ENCODE results near the gene GASK1A. TPM values are rescaled to one million over a fixed set of nuclear protein-coding genes. Genes with fewer than 3 reads are reported as not detected.

The GASK1A gene
- total RNA-seq, 1 donor from 2014 or later: 5.9 TPM

GRCh38 chr3:43093006-43093405 lies 113.9 kb downstream of the GASK1A start:
- Histone ChIP-seq H3K36me3 (no peaks in the 10 kb centered on the region), H3K27me3 (ENCODE audit: low read depth) (no peaks in the 10 kb centered on the region), H3K27ac (no peak overlapping the region), H3K4me1 (peaks cover 10% of the 10 kb centered on the region), H3K4me3 (no peak overlapping the region), H3K9me3 (no peaks in the 10 kb centered on the region)
- DNase-seq (no peak), ATAC-seq (no peak)
- TF ChIP-seq CTCF (IDR thresholded peaks at IDR 0.05): no peak
- intact Hi-C loops (cut with DNase I): no loop called here

GRCh38 chr3:43093974-43094373 lies 114.9 kb downstream of the GASK1A start:
- H3K27me3 ChIP-seq (ENCODE audit: low read depth): no peaks in the 10 kb centered on the region
- no peak for TF ChIP-seq CTCF (IDR thresholded peaks at IDR 0.05)
- intact Hi-C loops (cut with DNase I): no loop called here
- no peak overlapping the region for H3K4me3 ChIP-seq
- no peak for DNase-seq
- no peaks in the 10 kb centered on the region for H3K36me3 ChIP-seq
- peaks cover 10% of the 10 kb centered on the region for H3K4me1 ChIP-seq
- H3K9me3 ChIP-seq: no peaks in the 10 kb centered on the region
- H3K27ac ChIP-seq: no peak overlapping the region
- no peak for ATAC-seq

GRCh38 chr3:43094381-43094780 lies 115.3 kb downstream of the GASK1A start:
- Histone ChIP-seq H3K36me3 (no peaks in the 10 kb centered on the region), H3K27me3 (ENCODE audit: low read depth) (no peaks in the 10 kb centered on the region), H3K9me3 (no peaks in the 10 kb centered on the region), H3K4me1 (peaks cover 10% of the 10 kb centered on the region), H3K27ac (no peak overlapping the region), H3K4me3 (no peak overlapping the region)
- ATAC-seq (no peak), DNase-seq (no peak)
- intact Hi-C loops (cut with DNase I): no loop called here
- TF ChIP-seq CTCF (IDR thresholded peaks at IDR 0.05): no peak

GRCh38 chr3:43094851-43095250 lies 115.7 kb downstream of the GASK1A start:
- DNase-seq (no peak), ATAC-seq (no peak)
- H3K27ac ChIP-seq: no peak overlapping the region
- H3K4me1 ChIP-seq: peaks cover 10% of the 10 kb centered on the region
- no peak for TF ChIP-seq CTCF (IDR thresholded peaks at IDR 0.05)
- no peaks in the 10 kb centered on the region for H3K27me3 ChIP-seq (ENCODE audit: low read depth)
- H3K36me3 ChIP-seq: no peaks in the 10 kb centered on the region
- no peaks in the 10 kb centered on the region for H3K9me3 ChIP-seq
- intact Hi-C loops (cut with DNase I): no loop called here
- no peak overlapping the region for H3K4me3 ChIP-seq

- peaks cover 7% of the 10 kb centered on the region for H3K4me1 ChIP-seq
- H3K9me3 ChIP-seq: no peaks in the 10 kb centered on the region
- H3K36me3 ChIP-seq: no peaks in the 10 kb centered on the region
- ATAC-seq: no peak
- H3K27ac ChIP-seq: no peak overlapping the region
- no peak for DNase-seq
- H3K27me3 ChIP-seq (ENCODE audit: low read depth): no peaks in the 10 kb centered on the region
- intact Hi-C loops (cut with DNase I): no loop called here
- H3K4me3 ChIP-seq: no peak overlapping the region
- TF ChIP-seq CTCF (IDR thresholded peaks at IDR 0.05): no peak
Observed at GRCh38 chr3:43095370-43095769, 116.3 kb downstream of the GASK1A start.

- TF ChIP-seq CTCF (IDR thresholded peaks at IDR 0.05): no peak
- no peak overlapping the region for H3K4me3 ChIP-seq
- no peaks in the 10 kb centered on the region for H3K27me3 ChIP-seq (ENCODE audit: low read depth)
- no peak overlapping the region for H3K27ac ChIP-seq
- intact Hi-C loops (cut with DNase I): no loop called here
- H3K9me3 ChIP-seq: no peaks in the 10 kb centered on the region
- ATAC-seq (no peak), DNase-seq (no peak)
- no peaks in the 10 kb centered on the region for H3K36me3 ChIP-seq
- no peaks in the 10 kb centered on the region for H3K4me1 ChIP-seq
Observed at GRCh38 chr3:43096761-43097160, 117.7 kb downstream of the GASK1A start.

Data from lower lobe of right lung (tissue), 2 donors.